ENCODE measurements around the gene NPFFR1. TPM values are rescaled to one million over a fixed set of nuclear protein-coding genes. Genes with fewer than 3 reads are reported as not detected.

The NPFFR1 gene
- total and polyA plus RNA-seq, 10 of the 15 experiments (the other 5 are each of a cell fraction or from before 2014, with no cell fraction given): 0.03 TPM; not detected in 9

DNA sequence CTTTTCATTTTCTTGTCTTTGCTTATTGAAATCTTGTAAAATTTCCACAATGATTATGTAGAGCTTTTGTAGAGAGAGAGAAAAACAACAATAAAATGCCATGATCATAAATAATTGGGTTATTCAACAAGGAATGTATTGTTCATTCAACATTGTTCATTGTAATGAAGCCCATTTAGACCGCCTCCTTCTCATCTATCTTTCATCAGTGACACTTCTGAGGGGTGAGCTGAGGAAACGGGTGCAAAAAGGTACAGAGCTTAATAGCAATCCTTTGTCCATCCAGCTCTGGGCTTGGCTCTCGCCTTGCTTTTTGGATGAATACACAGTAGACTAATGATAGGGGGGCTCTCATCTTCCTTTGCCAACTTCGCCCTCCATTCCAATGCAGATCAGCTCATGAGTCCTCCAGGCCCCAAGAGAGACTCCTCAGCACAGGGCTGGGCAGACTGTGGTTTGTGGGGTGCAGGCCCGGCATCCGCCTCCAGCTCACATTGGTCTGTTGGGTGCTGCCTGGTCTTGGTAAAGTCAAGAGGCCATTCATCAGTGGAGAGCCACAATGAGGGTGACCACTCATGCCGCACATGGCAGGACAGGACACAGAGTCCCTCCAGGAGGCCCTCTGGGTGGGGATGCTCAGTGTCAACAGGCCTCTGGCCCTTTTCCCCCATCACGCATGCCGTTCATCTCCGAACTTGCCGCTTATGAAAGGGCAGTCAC, 32.7 kb downstream of the NPFFR1 start:
- ChIA-PET CTCF (interaction anchor here (0.8 to 1.5 kb wide), 3 partner anchors 8 to 113 kb away, joined by 3 read pairs; no protein-coding TSS in a partner anchor), SMC1A (ENCODE audit: uncharacterized antibody, unreplicated experiment) (interaction anchor here (0.6 to 1.4 kb wide), 2 partner anchors 8 to 14 kb away, joined by 3 read pairs; no protein-coding TSS in a partner anchor), RAD21 (ENCODE audit: unreplicated experiment) (interaction anchor here (1.4 kb wide), 1 partner anchor 14 kb away, joined by 5 read pairs; no protein-coding TSS in a partner anchor), POLR2A (no interaction called here)
- FAIRE-seq: no peak
- H3K27ac ChIP-seq (ENCODE audit: control insufficient read depth, insufficient read depth): no peak overlapping the region
- intact Hi-C loops (cut with micrococcal nuclease; ENCODE audit: unreplicated experiment): no loop called here
- BruUV-seq (replicated peaks): no TSS peak
- no peaks in the 10 kb centered on the region for H3K36me3 ChIP-seq (ENCODE audit: control insufficient read depth in 2 of 2, insufficient read depth in 2 of 2, low read length in 1 of 2)
- peaks cover 4 to 8% of the 10 kb centered on the region in 2 experiments for H3K27me3 ChIP-seq (replicated peaks in 1 of 2; ENCODE audit: control insufficient read depth in 2 of 2, insufficient read depth in 2 of 2, low read length in 1 of 2)
- no peak for ATAC-seq
- H2AFZ ChIP-seq (ENCODE audit: control insufficient read depth, low read depth, low read length): no peak overlapping the region
- in situ Hi-C loops (cut with MboI): no loop called here
- no peak overlapping the region for H3K4me2 ChIP-seq (ENCODE audit: control insufficient read depth, insufficient read depth)
- no peaks in the 10 kb centered on the region for H3K79me2 ChIP-seq (ENCODE audit: control insufficient read depth, insufficient read depth, low read length)
- H3K9ac ChIP-seq (ENCODE audit: control insufficient read depth, insufficient read depth, low read length): no peak overlapping the region
- H3K4me1 ChIP-seq (ENCODE audit: control insufficient read depth, insufficient read depth, low read length): no peaks in the 10 kb centered on the region
- WGBS (ENCODE audit: insufficient coverage, insufficient replicate concordance, low lambda C conversion rate, missing lambda C conversion rate): 76% methylated on average over 11 of the region's 11 CpGs
- TF ChIP-seq MTA3 (IDR thresholded peaks at IDR 0.05; ENCODE audit: borderline replicate concordance, low read length) (no peak), NFYA (IDR thresholded peaks at IDR 0.05; ENCODE audit: borderline replicate concordance, low read depth, low read length) (no peak), HSF1 (IDR thresholded peaks at IDR 0.05; ENCODE audit: low read depth, low read length) (no peak), IKZF2 (IDR thresholded peaks at IDR 0.05) (no peak), SKIL (IDR thresholded peaks at IDR 0.05; ENCODE audit: low read depth, poor library complexity, severe bottlenecking) (no peak), ESRRA (IDR thresholded peaks at IDR 0.05; ENCODE audit: low read length) (no peak), CHD4 (IDR thresholded peaks at IDR 0.05) (no peak), EZH2 (IDR thresholded peaks at IDR 0.05; ENCODE audit: borderline replicate concordance, control insufficient read depth, low read depth, low read length) (no peak), ZZZ3 (IDR thresholded peaks at IDR 0.05; ENCODE audit: control insufficient read depth, insufficient read length, low read depth) (no peak), SMAD1 (IDR thresholded peaks at IDR 0.05; ENCODE audit: low read depth, partially characterized antibody) (no peak), MYC (IDR thresholded peaks at IDR 0.05; ENCODE audit: insufficient read depth, insufficient read length, insufficient replicate concordance, low read length, severe bottlenecking) (no peak), YBX1 (IDR thresholded peaks at IDR 0.05) (no peak), MAX (IDR thresholded peaks at IDR 0.05; ENCODE audit: low read depth, low read length) (no peak)
- peaks cover 1% of the 10 kb centered on the region; the same call in 1 of the 3 replicates for H3K9me3 ChIP-seq (replicated peaks; ENCODE audit: control insufficient read depth, insufficient read depth, low read length)
- DNase-seq (ENCODE audit: low read depth, low spot score): no peak
- no peak overlapping the region for H3K4me3 ChIP-seq
- H4K20me1 ChIP-seq (ENCODE audit: control insufficient read depth, insufficient read depth): no peaks in the 10 kb centered on the region
